GM18519 (cell line): ENCODE measurements around the gene NKAIN4.

ENCODE experiments used
- ATAC-seq: cut with Tn5 transposase; IDR thresholded peaks from one replicate; pipeline ENCODE4 v1.9.1; 2021; ENCODE audit warnings: mild to moderate bottlenecking, moderate library complexity; ENCODE audit not compliant: unreplicated experiment, low FRiP score

The NKAIN4 gene

DNA sequence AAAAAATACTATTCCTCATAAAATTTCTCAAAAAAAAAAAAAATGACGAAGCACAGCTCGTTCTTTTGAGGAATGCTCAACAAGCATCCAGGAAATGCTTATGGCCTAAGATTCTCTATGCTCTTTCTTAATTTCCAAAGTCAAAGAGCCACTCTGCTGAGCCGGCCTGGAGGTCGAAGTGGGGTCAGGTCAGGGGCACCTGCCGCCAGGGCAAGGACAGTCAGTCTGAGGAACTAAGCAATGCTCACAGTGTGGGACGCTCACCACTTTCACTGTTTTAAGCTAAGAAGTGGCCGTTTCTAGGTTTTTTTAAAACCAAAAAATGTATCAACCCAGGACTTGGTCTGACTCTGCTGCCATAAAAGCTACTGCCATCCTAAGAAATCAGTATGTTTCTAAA is 55.7 kb downstream of the NKAIN4 start:
- no peak for ATAC-seq

DNA sequence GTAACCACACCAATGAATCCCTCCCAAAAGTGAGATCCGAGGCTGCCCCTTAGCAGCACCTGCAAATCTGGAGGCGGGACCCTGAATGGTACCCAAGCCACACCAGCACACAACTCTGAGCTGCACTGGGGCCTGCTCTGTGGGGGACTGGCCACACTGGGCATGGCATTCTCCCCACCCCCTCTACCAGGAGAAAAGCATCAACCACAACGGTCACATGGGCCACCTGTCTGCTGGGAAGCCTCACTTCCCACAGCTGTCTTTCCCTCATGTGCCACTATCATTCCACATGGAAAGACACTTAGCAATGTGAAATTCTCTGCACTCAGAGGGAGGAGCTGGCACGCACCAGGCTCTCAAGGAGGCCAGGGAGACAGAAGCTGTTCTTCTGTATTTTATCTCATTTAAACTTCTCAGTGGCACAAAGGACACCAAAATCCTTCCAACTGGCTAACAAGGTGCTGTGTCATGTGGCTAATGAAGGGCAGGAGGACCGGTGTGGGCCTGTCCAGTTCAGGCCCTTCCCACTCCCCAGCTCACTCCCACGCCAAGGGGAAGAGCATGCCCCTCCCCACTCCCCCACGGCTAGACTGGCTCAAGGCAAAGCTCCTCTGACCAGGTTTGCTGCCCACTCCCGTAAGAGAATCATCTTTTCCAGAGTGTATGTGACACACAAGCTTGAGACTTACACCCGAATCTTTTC is 57.3 kb downstream of the NKAIN4 start:
- ATAC-seq = no peak

DNA sequence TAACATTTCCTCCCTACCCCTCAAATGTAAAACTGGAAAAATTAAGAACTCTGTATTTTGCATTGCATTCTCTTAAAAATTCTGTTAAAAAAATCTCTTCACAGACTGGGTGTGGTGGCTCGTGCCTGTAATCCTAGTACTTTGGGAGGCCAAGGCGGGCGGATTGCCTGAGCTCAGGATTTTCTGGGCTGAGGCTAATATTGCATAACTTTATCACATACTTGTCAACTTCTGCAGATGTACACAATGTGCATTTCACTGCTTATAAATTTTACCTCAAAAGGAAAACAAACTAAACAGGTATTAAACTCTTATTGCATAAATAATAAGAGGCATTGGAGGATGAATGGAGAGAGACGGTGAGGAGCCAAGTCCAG is 59.5 kb downstream of the NKAIN4 start:
- no peak for ATAC-seq

GRCh38 chr20:63194007-63194796 is 60.1 kb downstream of the NKAIN4 start:
- no peak for ATAC-seq

DNA sequence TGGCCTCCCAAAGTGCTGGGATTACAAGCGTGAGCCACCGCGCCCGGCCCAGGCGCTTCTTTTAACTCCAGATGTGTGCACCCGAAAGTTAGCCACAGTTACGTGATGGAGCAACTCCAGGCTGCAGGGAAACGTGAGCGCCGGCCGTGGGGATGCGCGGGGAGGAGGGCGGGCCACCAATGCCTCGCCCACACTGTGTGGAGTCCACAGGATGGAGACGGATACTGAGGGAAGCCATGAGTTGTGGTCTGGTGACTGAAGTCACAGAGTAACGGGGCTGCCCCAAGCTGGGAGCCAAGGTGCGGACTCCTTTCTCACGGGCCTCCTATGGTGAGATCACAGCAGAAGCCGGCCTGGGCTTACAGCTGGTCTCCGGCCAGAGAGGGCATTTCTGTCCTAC is 61.5 kb downstream of the NKAIN4 start:
- no peak for ATAC-seq

DNA sequence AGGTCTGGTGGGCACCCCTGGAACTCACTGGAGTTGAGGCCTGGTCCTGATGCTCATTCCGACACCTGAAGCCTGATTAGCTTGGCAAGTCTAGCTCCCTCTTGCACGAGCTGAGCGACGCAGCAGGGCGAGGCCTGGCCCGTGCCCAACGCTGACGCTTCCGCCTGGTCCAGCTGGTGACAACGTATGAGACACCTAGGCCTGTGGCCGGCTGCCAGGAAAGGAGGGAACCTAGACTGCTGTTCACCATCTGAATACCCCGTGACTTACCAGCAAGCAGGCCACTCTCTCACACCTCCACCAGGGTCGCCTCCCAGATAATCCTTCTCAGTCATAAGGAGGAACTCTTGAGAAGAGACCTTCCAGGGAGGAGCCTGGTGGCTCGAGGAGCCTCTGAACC is 62.9 kb downstream of the NKAIN4 start:
- ATAC-seq = no peak

GRCh38 chr20:63190828-63191227 is 63.4 kb downstream of the NKAIN4 start:
- ATAC-seq = no peak
